Fibroblast of the conjunctiva (primary cell): ENCODE measurements around the gene CAMTA1.

Experiments used
- DNase-seq: peaks from one replicate; pipeline ENCODE4 v3.0.0-alpha.2; 2010; ENCODE audit warnings: low read depth

The CAMTA1 gene

DNA sequence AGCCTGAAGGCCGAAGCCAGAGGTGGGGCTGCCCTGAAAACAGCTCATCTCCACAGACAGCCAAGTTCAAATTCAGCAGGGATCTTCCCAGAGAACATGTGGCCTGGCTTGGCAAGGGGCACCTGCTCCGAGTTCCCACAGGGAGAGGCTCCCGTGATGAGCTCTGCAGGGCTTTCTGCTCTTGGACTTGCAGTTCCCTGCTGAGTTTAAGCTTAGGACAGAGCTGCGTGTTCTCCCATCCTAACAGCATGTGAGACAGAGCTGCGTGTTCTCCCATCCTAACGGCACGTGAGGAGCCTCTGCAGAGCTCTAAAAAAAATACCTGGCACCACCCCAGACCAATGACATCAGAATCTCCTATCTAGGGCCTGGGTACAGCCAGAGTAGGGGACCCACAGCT, 872.8 kb downstream of the CAMTA1 start:
- no peak for DNase-seq

- no peak for DNase-seq
Observed at GRCh38 chr1:7659514-7659913, 874.3 kb downstream of the CAMTA1 start.

DNA sequence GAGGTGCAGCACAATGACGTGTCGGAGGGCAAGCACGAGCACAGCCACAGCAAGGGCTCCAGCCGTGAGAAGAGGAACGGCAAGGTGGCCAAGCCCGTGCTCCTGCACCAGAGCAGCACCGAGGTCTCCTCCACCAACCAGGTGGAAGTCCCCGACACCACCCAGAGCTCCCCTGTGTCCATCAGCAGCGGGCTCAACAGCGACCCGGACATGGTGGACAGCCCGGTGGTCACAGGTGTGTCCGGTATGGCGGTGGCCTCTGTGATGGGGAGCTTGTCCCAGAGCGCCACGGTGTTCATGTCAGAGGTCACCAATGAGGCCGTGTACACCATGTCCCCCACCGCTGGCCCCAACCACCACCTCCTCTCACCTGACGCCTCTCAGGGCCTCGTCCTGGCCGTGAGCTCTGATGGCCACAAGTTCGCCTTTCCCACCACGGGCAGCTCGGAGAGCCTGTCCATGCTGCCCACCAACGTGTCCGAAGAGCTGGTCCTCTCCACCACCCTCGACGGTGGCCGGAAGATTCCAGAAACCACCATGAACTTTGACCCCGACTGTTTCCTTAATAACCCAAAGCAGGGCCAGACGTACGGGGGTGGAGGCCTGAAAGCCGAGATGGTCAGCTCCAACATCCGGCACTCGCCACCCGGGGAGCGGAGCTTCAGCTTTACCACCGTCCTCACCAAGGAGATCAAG, 878.3 kb downstream of the CAMTA1 start:
- no peak for DNase-seq

GRCh38 chr1:7664147-7664892, 879.1 kb downstream of the CAMTA1 start:
- no peak for DNase-seq

GRCh38 chr1:7664893-7665250, 879.6 kb downstream of the CAMTA1 start:
- no peak for DNase-seq

DNA sequence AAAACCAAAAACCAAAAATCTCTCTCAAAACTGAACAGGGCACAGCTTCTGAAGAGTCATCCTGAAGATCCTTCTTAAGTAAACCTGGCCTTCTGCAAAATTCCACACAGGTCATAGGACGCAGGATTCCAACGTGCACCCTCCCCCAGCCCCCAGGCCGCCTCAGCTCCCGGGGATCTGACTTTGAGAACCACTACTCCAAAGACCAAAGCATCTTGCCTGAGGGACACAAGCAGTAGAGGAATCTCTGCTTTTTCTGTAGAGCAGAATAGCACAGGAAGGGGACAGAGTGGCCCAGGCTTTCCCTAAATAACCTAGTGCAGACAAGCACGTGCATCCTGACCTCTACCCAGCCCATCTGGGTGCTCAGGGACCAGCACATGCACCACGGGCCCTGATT, 881.0 kb downstream of the CAMTA1 start:
- DNase-seq = no peak

DNA sequence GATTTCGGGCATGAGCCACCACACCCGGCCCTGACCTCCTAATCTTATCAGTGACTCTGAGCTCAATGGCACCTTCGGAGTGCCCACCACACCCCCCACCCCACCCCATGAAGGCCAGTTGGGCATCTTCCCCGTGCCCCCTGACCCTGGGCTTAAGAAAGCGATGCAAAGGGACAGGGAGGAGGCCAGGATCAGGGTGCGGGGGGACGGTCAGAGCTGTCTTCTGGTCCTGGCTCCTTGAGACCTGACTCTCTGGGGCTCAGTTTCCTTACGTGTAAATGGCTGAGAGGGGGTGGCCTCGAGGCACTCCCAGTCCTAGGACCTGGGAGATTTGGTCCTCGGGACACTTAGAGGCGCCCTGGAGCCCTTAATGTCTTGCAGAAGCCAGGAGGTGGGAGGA, 881.9 kb downstream of the CAMTA1 start:
- DNase-seq = no peak

GRCh38 chr1:7667625-7668218, 882.5 kb downstream of the CAMTA1 start:
- DNase-seq = peak; percentile 65

GRCh38 chr1:7669559-7670311, 884.5 kb downstream of the CAMTA1 start:
- no peak for DNase-seq

DNA sequence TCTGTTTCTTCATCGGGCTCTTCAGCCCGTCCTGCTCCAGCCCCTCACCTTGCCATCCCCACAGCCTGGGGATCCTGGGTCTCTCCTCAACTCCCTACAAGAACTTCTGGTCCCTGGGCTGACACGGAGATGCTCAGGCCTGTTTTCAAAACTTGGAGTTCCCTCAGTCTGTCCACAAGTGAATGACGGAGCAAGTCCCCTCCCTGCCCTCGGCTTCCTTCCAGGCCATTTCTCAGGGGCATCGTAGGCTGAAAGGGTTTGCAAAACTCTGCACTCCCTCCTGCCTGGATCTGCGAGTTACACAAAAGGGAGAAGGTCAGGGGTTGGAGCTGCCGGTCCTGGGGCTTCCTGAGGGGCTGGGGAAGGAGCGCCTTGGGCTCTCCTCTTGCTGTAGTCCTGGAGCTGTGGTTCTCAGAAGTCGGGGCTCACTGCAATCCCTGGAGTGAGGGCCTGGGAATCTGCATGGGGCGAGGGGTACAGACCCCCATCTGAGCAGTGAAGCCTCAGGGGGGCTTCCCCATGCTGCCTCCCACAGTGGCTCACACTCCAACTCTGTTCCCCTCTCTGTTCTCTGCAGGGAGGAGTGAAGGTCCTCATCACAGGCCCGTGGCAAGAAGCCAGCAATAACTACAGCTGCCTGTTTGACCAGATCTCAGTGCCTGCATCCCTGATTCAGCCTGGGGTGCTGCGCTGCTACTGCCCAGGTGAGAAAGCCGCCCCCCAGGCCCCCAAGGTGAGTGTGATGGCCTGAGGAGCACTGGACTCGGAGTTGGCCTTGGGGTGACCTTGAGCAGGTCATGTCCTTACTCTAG, 885.3 kb downstream of the CAMTA1 start:
- DNase-seq = no peak

DNA sequence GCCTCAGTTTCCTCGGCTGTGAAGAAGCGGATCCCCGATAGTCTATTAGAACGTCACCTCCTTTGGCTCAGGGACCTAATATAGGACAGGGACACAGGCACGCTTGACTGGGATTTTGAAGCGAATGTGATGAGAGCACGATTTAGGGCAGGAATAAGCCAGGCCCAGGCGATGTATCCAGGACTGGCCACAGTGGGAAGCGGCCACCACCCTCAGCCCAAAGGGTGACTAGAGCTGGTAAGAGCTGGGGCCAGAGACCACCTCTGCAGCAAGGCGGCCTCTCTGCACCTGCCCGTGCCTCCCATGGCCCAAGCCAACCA, 885.9 kb downstream of the CAMTA1 start:
- DNase-seq = no peak

DNA sequence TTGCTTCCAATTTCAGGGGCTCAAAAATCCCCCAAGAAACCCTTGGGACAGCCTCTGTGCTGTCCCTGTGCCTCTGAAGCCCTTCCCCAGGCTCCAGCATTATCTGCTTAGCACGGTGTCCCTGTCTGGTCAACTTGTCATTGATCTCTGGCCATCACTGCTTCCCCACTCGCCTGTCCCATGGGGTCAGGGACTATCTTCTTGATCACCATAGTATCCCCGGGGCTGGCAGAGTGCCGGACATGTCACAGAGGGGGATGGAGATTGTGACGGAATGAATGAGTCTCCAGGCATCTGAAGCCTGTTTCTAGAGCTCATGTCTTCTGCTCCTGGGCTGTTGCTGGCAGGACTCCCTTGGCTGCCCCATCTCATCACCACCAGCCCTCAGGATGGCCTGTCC, 886.4 kb downstream of the CAMTA1 start:
- no peak for DNase-seq

- no peak for DNase-seq
Observed at GRCh38 chr1:7672864-7673263, 887.6 kb downstream of the CAMTA1 start.

DNA sequence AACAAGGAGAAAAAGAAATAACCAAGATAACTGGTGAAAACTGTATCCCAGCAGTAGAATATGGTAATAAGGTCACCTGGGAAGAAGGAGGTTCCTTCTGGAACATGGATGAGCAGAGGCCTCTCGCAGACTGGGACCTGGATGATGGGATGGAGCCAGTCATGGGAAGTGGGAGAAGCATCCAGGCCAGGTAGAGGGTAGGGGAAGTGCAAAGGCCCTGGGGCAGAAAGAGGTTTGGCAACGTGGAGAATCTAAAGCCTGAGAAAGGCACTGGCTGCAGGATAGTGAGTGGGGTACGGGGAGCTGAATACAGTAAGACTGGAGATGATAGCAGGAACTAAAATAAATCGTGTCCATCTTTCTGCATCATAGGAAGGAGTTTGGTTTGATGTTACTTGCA, 889.7 kb downstream of the CAMTA1 start:
- no peak for DNase-seq

GRCh38 chr1:7675431-7676273, 890.4 kb downstream of the CAMTA1 start:
- no peak for DNase-seq

GRCh38 chr1:7676274-7676945, 891.2 kb downstream of the CAMTA1 start:
- no peak for DNase-seq

DNA sequence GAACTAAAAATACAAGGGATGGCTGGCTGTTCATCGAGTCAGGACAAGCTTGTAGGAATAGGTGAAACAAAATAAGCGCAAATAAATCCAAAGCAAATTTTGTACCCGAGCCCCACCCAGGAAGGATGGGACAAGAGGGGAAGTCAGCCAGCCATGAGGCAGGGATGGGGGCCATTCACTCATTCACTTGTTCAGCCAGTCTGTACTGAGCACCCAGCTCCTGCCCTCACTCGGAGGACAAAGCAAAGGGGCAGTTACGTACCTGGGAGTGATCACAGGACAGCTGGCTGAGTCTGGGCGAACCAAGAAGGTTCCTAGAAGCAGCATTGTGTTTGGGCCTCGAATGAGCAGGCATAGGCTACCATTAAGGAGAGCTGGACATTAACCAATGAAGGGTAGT, 891.9 kb downstream of the CAMTA1 start:
- no peak for DNase-seq

DNA sequence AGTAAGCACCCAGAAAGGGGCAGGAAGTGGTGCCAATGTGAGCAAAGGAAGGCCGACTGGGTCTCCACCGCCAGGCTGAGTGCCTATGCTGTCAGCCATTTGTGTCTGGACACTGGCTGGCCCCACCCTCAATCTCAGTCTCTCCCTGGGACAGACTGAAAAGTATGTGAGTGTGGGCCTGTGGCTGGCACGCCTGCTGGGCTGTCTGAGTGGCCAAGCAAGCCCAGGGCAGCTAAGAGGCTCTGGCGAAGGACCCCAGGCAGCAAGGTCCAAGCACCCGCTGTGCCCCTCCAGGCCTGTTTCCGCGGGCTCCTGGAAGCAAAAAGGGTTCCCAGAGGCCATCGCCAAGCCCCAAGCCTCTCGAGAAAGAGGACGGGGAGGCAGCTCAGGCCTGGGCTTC, 892.6 kb downstream of the CAMTA1 start:
- no peak for DNase-seq

- DNase-seq = no peak
Observed at GRCh38 chr1:7678491-7679158, 893.4 kb downstream of the CAMTA1 start.
